ENCODE results near the gene VCAN. TPM values are rescaled to one million over a fixed set of nuclear protein-coding genes. Genes with fewer than 3 reads are reported as not detected.

VCAN gene
- total and polyA plus RNA-seq, 8 donors, result 1.5 to 184 (median 12.7) TPM

GRCh38 chr5:83542839-83543238 lies 71.3 kb downstream of the VCAN start:
- 67 to 79% (median 73%) methylated on average over 1 of the region's 1 CpG for WGBS, 5 donors
- intact Hi-C loops (cut with DNase I; ENCODE audit: low total_unique reads), result no loop called here
- no peak overlapping the region for H3K27ac ChIP-seq
- TF ChIP-seq, protein P1, sequence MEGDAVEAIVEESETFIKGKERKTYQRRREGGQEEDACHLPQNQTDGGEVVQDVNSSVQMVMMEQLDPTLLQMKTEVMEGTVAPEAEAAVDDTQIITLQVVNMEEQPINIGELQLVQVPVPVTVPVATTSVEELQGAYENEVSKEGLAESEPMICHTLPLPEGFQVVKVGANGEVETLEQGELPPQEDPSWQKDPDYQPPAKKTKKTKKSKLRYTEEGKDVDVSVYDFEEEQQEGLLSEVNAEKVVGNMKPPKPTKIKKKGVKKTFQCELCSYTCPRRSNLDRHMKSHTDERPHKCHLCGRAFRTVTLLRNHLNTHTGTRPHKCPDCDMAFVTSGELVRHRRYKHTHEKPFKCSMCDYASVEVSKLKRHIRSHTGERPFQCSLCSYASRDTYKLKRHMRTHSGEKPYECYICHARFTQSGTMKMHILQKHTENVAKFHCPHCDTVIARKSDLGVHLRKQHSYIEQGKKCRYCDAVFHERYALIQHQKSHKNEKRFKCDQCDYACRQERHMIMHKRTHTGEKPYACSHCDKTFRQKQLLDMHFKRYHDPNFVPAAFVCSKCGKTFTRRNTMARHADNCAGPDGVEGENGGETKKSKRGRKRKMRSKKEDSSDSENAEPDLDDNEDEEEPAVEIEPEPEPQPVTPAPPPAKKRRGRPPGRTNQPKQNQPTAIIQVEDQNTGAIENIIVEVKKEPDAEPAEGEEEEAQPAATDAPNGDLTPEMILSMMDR (IDR thresholded peaks at IDR 0.05), result no peak
- no peak for TF ChIP-seq POLR2A (IDR thresholded peaks at IDR 0.05)
- no peak for TF ChIP-seq POLR2AphosphoS5 (IDR thresholded peaks at IDR 0.05)
- TF ChIP-seq EP300 (IDR thresholded peaks at IDR 0.05), result no peak
- H3K36me3 ChIP-seq, result no peaks in the 10 kb centered on the region
- H3K27me3 ChIP-seq, result no peaks in the 10 kb centered on the region
- no peaks in the 10 kb centered on the region for H3K4me1 ChIP-seq
- no peaks in the 10 kb centered on the region for H3K9me3 ChIP-seq
- DNase-seq, result no peak
- H3K4me3 ChIP-seq, result no peak overlapping the region

GRCh38 chr5:83543898-83544297 lies 72.4 kb downstream of the VCAN start:
- DNase-seq, result no peak
- Histone ChIP-seq H3K36me3 (no peaks in the 10 kb centered on the region), H3K4me1 (no peaks in the 10 kb centered on the region), H3K4me3 (no peak overlapping the region), H3K27me3 (no peaks in the 10 kb centered on the region), H3K9me3 (no peaks in the 10 kb centered on the region), H3K27ac (no peak overlapping the region)
- intact Hi-C loops (cut with DNase I; ENCODE audit: low total_unique reads), result no loop called here
- TF ChIP-seq POLR2A (IDR thresholded peaks at IDR 0.05) (no peak), POLR2AphosphoS5 (IDR thresholded peaks at IDR 0.05) (no peak), EP300 (IDR thresholded peaks at IDR 0.05) (no peak)
- TF ChIP-seq, protein P1 (IDR thresholded peaks at IDR 0.05), result no peak
- 71 to 77% (median 71%) methylated on average over 6 of the region's 6 CpGs for WGBS, 5 donors

GRCh38 chr5:83547161-83547560 lies 75.6 kb downstream of the VCAN start:
- WGBS, 5 donors, result 80 to 95% (median 85%) methylated on average over 1 of the region's 1 CpG
- TF ChIP-seq, protein P1 (IDR thresholded peaks at IDR 0.05), result no peak
- TF ChIP-seq POLR2AphosphoS5 (IDR thresholded peaks at IDR 0.05) (no peak), EP300 (IDR thresholded peaks at IDR 0.05) (no peak), POLR2A (IDR thresholded peaks at IDR 0.05) (no peak)
- no peak overlapping the region for H3K27ac ChIP-seq
- no peak for DNase-seq
- H3K9me3 ChIP-seq, result no peaks in the 10 kb centered on the region
- H3K36me3 ChIP-seq, result no peaks in the 10 kb centered on the region
- H3K27me3 ChIP-seq, result no peaks in the 10 kb centered on the region
- peaks cover 0 to 10% (median 0%) of the 10 kb centered on the region in 4 donors for H3K4me1 ChIP-seq
- intact Hi-C loops (cut with DNase I; ENCODE audit: low total_unique reads), result no loop called here
- H3K4me3 ChIP-seq, result no peak overlapping the region

DNA sequence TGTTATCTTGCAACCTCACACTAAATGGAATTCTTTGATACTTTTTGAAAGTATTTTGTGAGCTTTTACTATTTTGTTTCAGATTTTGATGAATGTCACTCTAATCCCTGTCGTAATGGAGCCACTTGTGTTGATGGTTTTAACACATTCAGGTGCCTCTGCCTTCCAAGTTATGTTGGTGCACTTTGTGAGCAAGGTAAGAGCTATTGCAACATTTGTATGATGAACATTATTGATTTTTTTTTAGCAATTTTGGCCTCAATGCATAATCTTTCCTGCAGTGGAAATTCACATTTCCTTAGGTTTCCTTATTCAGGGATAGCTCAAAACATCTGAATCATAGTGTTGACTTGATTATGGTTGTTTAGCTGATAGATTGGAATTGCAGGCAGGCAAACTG lies 76.3 kb downstream of the VCAN start:
- DNase-seq, result no peak
- no peak overlapping the region for H3K4me3 ChIP-seq
- peaks cover 0 to 14% (median 0%) of the 10 kb centered on the region in 4 donors for H3K4me1 ChIP-seq
- TF ChIP-seq POLR2A (IDR thresholded peaks at IDR 0.05) (no peak), EP300 (IDR thresholded peaks at IDR 0.05) (no peak), POLR2AphosphoS5 (IDR thresholded peaks at IDR 0.05) (no peak)
- TF ChIP-seq, protein P1 (IDR thresholded peaks at IDR 0.05), result no peak
- intact Hi-C loops (cut with DNase I; ENCODE audit: low total_unique reads), result no loop called here
- no peaks in the 10 kb centered on the region for H3K36me3 ChIP-seq
- no peaks in the 10 kb centered on the region for H3K27me3 ChIP-seq
- WGBS, 5 donors, result 90 to 98% (median 95%) methylated on average over 1 of the region's 1 CpG
- no peaks in the 10 kb centered on the region for H3K9me3 ChIP-seq
- no peak overlapping the region for H3K27ac ChIP-seq

Data from stomach (tissue), 9 donors.